ENCODE data around the gene TRAPPC5. TPM values are rescaled to one million over a fixed set of nuclear protein-coding genes. Genes with fewer than 3 reads are reported as not detected.

Gene TRAPPC5
- total RNA-seq, 4 donors from 2014 or later = 46.8 to 111 (median 93.1) TPM

DNA sequence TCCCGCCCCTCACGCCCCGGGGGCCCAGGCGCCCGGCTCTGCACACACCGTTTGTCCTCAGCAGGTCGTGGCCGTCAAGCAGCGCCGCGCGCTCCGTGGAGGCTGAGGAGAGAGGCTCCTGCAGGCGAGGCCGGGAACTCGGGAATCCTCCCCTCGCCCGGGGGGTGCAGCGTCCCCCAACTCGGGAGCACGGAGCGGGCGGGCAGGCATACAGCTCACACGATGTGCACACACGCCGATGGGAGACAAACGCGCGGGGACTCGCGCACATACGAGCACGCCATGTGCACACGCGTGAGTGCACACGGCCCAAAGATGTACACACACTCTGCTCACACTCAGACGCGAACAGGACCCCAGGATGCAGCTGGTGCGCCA, 50.6 kb downstream of the TRAPPC5 start:
- no peaks in the 10 kb centered on the region for H3K9me3 ChIP-seq
- intact Hi-C loops (cut with DNase I) = no loop called here
- no peak overlapping the region for H3K4me3 ChIP-seq (replicated peaks in 1 of 3)
- no peaks in the 10 kb centered on the region for H3K4me1 ChIP-seq
- WGBS, 2 donors = 60 to 74% methylated on average over 15 to 19 of the region's 39 CpGs
- no peak overlapping the region for H3K27ac ChIP-seq
- no peak for DNase-seq
- TF ChIP-seq POLR2A (IDR thresholded peaks at IDR 0.05) = no peak
- TF ChIP-seq, protein P1, sequence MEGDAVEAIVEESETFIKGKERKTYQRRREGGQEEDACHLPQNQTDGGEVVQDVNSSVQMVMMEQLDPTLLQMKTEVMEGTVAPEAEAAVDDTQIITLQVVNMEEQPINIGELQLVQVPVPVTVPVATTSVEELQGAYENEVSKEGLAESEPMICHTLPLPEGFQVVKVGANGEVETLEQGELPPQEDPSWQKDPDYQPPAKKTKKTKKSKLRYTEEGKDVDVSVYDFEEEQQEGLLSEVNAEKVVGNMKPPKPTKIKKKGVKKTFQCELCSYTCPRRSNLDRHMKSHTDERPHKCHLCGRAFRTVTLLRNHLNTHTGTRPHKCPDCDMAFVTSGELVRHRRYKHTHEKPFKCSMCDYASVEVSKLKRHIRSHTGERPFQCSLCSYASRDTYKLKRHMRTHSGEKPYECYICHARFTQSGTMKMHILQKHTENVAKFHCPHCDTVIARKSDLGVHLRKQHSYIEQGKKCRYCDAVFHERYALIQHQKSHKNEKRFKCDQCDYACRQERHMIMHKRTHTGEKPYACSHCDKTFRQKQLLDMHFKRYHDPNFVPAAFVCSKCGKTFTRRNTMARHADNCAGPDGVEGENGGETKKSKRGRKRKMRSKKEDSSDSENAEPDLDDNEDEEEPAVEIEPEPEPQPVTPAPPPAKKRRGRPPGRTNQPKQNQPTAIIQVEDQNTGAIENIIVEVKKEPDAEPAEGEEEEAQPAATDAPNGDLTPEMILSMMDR (IDR thresholded peaks at IDR 0.05) = no peak
- no peaks in the 10 kb centered on the region for H3K36me3 ChIP-seq
- peaks cover 11% of the 10 kb centered on the region for H3K27me3 ChIP-seq

DNA sequence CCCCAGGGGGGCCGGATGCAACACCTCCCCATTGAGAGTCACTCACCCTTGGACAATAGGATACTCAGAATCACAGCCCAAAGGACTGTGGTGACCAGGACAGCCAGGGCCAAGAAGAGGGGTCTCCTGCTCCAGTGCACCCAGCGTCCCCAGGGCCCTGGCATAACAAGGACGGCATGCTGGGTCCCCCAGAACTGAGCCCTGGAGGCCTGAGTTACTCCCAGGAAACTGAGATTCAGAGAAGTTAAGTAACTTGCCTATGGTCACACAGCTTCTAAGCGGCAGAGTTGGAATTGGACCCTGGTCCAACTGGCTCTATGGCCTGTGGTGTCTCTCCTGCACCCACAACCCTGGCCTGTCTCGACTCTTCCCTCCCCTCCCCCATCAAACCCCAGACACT, 51.0 kb downstream of the TRAPPC5 start:
- no peaks in the 10 kb centered on the region for H3K4me1 ChIP-seq
- no peaks in the 10 kb centered on the region for H3K9me3 ChIP-seq
- H3K27ac ChIP-seq = no peak overlapping the region
- WGBS, 2 donors = 54 to 62% methylated on average over 4 to 5 of the region's 5 CpGs
- H3K27me3 ChIP-seq = peaks cover 11% of the 10 kb centered on the region
- no peak for TF ChIP-seq POLR2A (IDR thresholded peaks at IDR 0.05)
- TF ChIP-seq, protein P1 (IDR thresholded peaks at IDR 0.05) = no peak
- DNase-seq = no peak
- intact Hi-C loops (cut with DNase I) = no loop called here
- H3K36me3 ChIP-seq = no peaks in the 10 kb centered on the region
- no peak overlapping the region for H3K4me3 ChIP-seq (replicated peaks in 1 of 3)

DNA sequence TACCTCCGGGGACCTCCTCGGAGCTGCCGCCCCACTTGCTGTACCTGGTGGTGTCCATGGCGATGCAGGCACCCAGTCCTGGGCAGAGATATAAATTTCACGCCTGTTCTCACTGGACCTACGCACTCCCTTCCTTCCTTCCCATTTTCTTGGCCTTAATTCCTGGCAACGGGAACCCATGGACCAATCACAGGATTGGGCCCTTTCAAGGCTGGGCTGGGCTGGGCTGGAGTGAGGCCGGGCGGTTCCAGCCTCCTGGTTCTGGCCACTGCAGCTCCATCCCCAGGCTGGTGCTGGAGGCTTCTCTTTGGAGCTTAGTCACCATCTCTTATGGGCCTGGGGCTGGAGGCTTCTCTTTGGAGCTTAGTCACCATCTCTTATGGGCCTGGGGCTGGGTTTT, 51.4 kb downstream of the TRAPPC5 start, which contains the start of gene CLEC4G:
CLEC4G (minus strand) TSS at position 66 of the 400 bp plus-strand sequence; CDS start at position 58, 8 bp downstream.
- peaks cover 11% of the 10 kb centered on the region for H3K27me3 ChIP-seq
- no peak within 1 kb of the TSS for H3K27ac ChIP-seq
- DNase-seq = no peak
- TF ChIP-seq, protein P1 (IDR thresholded peaks at IDR 0.05) = no peak
- TF ChIP-seq POLR2A (IDR thresholded peaks at IDR 0.05) = no peak
- no peak within 1 kb of the TSS for H3K4me3 ChIP-seq (replicated peaks in 1 of 3)
- H3K36me3 ChIP-seq = no peaks in the 10 kb centered on the region
- H3K9me3 ChIP-seq = no peaks in the 10 kb centered on the region
- intact Hi-C loops (cut with DNase I) = no loop called here
- WGBS, 2 donors = 60 to 62% methylated on average over 9 of the region's 9 CpGs
- H3K4me1 ChIP-seq = no peaks in the 10 kb centered on the region

DNA sequence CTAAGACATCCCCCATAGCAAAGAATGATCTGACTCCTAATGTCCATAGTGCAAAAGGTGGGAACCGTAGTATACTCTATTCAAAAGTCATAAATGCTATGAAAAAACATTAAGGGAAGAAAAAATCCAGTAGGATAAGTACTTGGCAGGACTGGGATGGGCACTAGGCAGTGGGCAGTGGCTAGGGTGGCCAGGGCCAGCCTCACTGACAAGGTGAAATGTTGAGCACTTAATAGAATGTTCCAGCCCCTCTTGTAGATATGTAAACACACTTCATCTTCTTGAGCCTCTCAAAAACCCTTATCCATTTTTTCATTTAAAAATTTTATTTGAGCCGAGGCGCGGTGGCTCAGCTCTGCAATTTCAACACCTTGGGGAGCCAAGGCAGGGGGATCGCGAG, 52.7 kb downstream of the TRAPPC5 start:
- H3K4me3 ChIP-seq (replicated peaks in 1 of 3) = no peak overlapping the region
- peaks cover 11% of the 10 kb centered on the region for H3K27me3 ChIP-seq
- no peak overlapping the region for H3K27ac ChIP-seq
- no peak for DNase-seq
- TF ChIP-seq, protein P1 (IDR thresholded peaks at IDR 0.05) = no peak
- no peak for TF ChIP-seq POLR2A (IDR thresholded peaks at IDR 0.05)
- 67 to 68% methylated on average over 6 of the region's 6 CpGs for WGBS, 2 donors
- no peaks in the 10 kb centered on the region for H3K4me1 ChIP-seq
- H3K36me3 ChIP-seq = no peaks in the 10 kb centered on the region
- intact Hi-C loops (cut with DNase I) = no loop called here
- H3K9me3 ChIP-seq = no peaks in the 10 kb centered on the region

DNA sequence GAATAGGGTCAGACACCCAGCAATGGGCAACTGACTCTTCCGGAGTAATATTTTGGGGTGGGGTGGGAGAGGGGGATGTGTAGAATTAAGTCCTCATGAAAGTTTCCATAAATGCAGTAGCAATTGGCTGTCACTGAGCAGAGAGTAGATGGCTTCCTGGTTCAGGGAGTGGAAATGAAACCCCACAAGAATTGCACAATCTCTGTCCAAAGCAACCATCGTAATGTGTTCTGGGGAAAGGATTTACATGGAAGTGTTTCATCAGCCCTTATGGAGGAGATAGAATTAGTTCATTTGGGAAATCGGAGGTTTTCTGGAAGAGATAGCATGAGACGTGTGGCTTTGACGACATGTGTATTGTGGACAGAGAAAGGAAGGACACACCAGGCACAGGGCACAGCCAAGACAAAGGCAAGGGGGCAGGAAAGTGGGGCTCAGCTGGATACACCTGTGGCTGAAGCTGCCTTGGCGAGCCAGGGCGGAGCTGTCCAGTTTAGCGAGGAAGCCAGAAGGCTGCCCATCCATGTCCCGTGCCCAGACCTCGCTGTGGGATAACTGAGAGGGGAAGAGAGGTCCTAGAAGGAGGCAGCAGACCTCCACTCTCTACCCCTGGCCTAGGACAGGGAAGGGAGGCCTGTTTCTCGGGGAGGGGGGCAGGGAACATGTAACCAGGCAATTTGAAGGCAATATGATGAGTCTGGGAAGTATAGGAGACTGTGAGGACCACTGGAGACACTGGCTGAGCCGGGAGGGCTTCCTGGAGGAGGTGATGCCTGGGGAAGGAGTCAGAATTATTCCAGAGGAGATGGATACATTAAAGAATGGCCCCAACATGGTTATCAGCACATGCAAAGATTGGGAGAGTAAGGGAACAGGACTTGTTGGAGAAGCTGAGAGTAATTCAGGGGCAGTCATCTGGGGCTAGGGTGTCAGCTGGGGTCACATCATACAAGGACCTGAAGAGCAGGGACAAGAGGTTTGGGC, 53.9 kb downstream of the TRAPPC5 start:
- Histone ChIP-seq H3K4me1 (no peaks in the 10 kb centered on the region), H3K27ac (no peak overlapping the region), H3K4me3 (replicated peaks in 1 of 3) (no peak overlapping the region), H3K36me3 (no peaks in the 10 kb centered on the region), H3K9me3 (no peaks in the 10 kb centered on the region), H3K27me3 (peaks cover 11% of the 10 kb centered on the region)
- TF ChIP-seq, protein P1 (IDR thresholded peaks at IDR 0.05) = no peak
- no peak for TF ChIP-seq POLR2A (IDR thresholded peaks at IDR 0.05)
- intact Hi-C loops (cut with DNase I) = no loop called here
- WGBS, 2 donors = 58 to 61% methylated on average over 12 of the region's 12 CpGs
- no peak for DNase-seq

Measured in thyroid gland (tissue), 4 donors.